Measurements from ENCODE around the gene WNT11. TPM values are rescaled to one million over a fixed set of nuclear protein-coding genes. Genes with fewer than 3 reads are reported as not detected.

The WNT11 gene
- total RNA-seq, 1 donor from 2014 or later: 2.9 TPM

- no peak for DNase-seq (ENCODE audit: low spot score)
These were observed 29.8 kb downstream of the WNT11 start for GRCh38 chr11:76176463-76176862.

GRCh38 chr11:76175783-76176182 is 30.5 kb downstream of the WNT11 start:
- no peak for DNase-seq (ENCODE audit: low spot score)

DNA sequence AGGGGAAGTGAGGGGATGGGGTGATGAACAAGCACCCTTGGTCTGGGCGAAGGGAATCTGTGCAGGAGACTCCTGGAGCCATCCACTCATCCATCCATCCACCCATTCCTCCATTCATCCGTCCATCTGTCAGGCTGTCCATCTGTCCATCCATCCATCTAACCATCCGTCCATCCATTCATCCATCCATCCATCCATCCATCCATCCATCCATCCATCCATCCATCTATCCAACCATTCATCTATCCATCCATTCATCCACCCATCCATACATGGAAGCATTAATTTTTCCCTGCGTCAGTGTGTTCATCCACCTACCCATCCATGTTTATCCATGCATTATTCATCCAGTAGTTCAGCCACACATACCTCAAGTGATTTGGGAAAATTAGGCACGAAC is 32.0 kb downstream of the WNT11 start:
- DNase-seq (ENCODE audit: low spot score): no peak

GRCh38 chr11:76173663-76174062 is 32.6 kb downstream of the WNT11 start:
- no peak for DNase-seq (ENCODE audit: low spot score)

DNA sequence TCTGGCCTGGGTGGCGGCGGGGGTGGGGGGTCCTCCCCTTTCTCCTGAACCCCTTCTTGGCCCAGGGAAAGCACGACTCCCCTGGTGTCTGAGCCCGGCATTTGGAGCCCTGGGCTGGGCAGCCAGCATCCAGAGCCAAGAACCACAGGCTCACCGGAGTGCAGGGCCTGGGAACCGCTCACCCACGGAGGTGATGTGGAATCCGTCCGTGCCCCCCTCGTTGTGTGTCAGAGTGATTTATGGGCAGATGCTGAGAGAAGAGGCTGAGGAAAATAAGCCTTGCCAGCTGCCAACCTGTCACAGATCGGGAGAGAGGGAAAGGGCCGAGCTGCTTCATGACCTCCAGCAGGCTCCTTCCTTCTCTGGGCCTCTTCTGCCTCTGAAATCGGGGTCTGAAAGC is 33.7 kb downstream of the WNT11 start:
- DNase-seq (ENCODE audit: low spot score): no peak

GRCh38 chr11:76170468-76170867 is 35.8 kb downstream of the WNT11 start:
- DNase-seq (ENCODE audit: low spot score): no peak

- DNase-seq (ENCODE audit: low spot score): no peak
These were observed 36.8 kb downstream of the WNT11 start for GRCh38 chr11:76169473-76169896.

GRCh38 chr11:76167590-76167989 is 38.7 kb downstream of the WNT11 start:
- DNase-seq (ENCODE audit: low spot score): no peak

DNA sequence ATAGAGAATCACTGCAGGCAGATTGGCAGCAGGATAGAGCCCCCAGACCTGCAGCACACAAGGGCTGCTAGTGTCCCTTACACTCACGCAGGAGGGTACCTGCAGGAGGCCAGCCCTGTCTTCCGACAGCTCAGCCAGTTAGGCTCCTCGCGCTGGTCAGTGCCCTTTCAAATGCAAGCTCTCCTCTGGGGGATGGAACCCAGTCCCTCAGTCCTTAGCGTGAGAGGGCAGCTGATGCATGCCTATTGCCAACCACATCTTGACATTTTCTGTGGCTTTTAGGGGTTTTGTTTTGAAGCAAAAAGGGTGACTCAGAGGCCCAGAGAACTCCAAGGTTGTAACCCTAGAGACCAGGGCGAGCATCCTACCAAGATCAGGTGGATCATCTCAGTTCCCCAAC is 40.0 kb downstream of the WNT11 start:
- no peak for DNase-seq (ENCODE audit: low spot score)

GRCh38 chr11:76164861-76165751 is 41.2 kb downstream of the WNT11 start:
- no peak for DNase-seq (ENCODE audit: low spot score)

DNA sequence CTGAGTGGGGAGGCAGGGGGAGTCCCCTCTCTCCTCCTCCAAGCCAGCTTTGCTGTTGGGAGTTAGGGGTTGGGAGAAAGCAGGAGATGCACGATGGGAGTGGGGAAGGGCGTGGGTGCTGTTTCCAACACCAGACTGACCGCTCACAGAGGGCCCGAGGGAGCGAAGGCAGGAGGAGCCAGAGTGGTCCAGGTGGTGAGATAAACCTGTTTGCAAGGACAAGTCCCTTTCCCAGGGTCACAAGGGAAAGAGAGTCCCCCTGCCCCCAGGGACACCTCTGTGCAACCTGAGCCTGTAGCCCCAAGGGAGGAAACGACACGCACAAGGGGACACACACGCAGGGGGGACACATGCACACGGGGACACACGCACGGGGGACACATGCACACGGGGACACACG is 42.2 kb downstream of the WNT11 start:
- DNase-seq (ENCODE audit: low spot score): no peak

DNA sequence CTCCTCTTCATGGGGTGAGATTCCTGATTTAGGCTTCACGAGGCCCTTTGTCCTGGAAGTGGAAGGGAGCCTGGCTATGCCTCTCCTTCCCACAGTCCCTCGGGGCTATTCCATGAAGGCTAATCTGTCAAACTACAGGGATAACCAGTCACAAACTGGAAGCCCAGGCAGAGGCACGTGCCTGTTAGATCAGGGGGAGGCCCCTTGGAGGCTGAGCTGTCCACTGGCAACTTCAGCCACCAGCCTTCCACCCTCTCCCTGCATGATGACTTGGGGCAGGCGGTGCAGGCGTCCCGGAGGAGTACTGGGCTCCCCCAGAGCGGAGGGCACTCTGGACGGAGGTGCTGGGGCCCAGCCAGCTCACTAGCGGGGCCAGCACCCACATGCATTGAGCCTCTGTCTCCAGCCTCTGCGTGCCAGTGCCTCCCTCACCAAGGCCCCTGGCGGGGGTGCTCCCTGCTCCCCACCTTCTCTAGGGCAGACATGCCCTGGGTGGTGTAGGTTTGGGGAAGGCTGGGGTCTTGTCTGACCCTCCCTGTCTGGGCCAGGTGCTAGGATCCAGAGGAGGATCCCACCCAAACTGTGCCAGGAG is 42.9 kb downstream of the WNT11 start:
- DNase-seq (ENCODE audit: low spot score): no peak

GRCh38 chr11:76162336-76163288 is 43.7 kb downstream of the WNT11 start:
- DNase-seq (ENCODE audit: low spot score): no peak

DNA sequence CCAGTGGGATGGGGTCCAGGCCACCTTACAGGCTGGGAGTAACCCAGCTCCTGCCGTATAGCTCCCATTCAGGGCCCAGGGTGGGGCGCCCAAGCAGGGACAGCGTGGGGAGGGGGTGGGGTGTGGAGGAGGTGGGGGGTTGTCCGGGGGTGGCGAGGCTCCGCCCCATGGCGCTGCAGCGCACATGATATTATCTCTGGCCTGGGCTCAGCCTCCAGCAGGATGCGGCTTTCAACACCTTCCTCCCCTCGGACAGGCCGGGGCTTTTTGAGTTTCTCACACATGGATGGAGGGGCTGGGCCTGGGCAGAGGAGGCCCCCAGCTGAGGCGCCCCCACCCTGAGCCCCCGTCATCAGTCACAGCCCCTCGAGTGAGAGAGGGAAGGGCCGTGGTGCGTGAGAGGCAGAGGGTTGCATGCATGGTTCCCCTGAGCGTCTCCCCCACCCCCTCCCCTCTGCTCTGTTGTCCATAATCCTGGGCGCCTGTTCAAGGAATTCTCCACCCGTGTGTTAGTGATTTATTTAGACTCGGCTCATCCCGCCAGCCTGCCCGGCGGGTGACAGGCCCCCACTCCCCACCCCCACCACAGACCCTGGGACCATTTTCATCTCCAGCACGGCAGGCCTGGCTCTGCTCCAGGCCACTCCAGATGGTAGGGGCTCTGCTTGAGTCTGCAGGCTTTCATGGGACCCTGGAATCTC is 44.9 kb downstream of the WNT11 start:
- DNase-seq (ENCODE audit: low spot score): peak; percentile 66

DNA sequence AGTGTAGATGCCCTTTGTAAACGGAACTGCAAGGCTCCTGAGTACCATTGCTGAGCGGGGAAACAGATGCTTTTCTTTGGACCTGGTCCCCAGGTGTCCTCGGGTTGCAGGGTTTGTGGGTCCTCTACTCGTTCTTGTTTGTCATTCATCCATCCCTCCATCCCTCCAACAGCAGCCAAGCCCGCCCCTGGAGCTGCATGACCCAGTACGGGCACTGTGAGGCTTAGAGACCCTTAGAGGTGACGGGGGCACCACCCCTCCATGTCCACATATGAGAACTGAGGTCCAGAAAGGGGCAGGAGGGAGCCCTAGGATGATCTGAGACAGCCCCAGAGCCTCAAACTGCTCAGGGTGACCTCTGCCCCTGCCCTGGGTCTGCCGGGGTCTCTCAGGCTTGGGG is 45.4 kb downstream of the WNT11 start:
- DNase-seq (ENCODE audit: low spot score): no peak

GRCh38 chr11:76159983-76160661 is 46.2 kb downstream of the WNT11 start:
- no peak for DNase-seq (ENCODE audit: low spot score)

GRCh38 chr11:76159303-76159937 is 46.9 kb downstream of the WNT11 start:
- no peak for DNase-seq (ENCODE audit: low spot score)

- no peak for DNase-seq (ENCODE audit: low spot score)
These were observed 47.7 kb downstream of the WNT11 start for GRCh38 chr11:76158394-76159302.

DNA sequence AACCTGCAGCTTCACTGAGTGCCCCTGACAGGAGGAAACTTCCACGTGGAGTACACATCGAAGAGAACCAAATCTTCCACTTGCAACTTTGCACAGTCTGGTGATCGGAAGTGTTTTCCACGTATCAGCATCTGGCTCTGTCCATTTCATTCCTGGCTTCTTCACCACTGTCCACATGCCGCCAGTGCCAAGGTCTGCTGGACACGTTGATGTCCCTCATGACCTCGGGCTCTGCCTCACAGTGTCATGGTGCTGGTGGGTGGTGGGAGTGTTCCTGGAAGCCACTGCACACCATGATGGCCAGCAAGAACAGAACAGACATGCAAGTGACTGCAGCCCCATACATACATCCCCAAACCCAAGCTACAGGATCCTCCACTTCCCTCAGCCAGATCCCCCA is 48.4 kb downstream of the WNT11 start:
- no peak for DNase-seq (ENCODE audit: low spot score)

All from umbilical cord (tissue), 2 donors.